Measurements from ENCODE around the gene GDF2.

The GDF2 gene

DNA sequence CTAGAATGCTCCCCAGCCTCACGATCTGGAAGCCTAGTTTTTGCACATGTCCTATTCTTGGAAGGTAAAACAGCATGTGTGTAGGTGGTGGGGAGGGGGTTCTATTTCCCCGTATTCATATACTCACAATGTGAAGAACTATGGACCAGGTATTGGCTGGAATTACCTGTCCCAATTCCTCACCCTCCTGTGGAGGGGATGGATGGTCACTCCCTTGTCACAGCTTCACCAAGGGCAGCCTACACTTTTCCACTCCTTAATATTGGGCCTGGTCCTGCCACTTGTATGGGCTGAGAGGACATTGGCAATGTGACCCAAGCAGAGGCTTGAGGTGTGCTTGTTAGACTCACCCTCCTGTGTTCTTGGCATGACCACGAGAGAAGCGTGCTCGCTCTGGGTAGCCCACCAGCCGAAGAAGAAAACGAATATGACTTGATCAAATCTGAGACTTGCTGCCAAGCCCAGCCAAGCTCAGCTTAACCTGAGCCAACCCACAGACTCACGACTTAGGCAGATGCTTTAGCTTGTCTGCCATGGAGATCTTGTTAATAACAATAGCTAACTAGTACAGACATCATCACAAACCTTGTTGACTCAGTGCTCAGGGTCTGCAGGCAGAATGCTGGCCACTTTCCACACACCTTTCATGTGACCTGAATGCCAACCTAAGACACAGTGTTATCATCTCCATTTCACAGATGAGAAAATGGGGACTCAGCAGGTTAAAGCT, 44.6 kb downstream of the GDF2 start:
- no peak for TF ChIP-seq SPI1 (IDR thresholded peaks at IDR 0.05; ENCODE audit: borderline replicate concordance, low read depth)
- TF ChIP-seq, protein P1, sequence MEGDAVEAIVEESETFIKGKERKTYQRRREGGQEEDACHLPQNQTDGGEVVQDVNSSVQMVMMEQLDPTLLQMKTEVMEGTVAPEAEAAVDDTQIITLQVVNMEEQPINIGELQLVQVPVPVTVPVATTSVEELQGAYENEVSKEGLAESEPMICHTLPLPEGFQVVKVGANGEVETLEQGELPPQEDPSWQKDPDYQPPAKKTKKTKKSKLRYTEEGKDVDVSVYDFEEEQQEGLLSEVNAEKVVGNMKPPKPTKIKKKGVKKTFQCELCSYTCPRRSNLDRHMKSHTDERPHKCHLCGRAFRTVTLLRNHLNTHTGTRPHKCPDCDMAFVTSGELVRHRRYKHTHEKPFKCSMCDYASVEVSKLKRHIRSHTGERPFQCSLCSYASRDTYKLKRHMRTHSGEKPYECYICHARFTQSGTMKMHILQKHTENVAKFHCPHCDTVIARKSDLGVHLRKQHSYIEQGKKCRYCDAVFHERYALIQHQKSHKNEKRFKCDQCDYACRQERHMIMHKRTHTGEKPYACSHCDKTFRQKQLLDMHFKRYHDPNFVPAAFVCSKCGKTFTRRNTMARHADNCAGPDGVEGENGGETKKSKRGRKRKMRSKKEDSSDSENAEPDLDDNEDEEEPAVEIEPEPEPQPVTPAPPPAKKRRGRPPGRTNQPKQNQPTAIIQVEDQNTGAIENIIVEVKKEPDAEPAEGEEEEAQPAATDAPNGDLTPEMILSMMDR (IDR thresholded peaks at IDR 0.05; ENCODE audit: insufficient read depth, low read length), result no peak
- no peak for TF ChIP-seq POLR2AphosphoS5 (IDR thresholded peaks at IDR 0.05; ENCODE audit: low read depth)
- TF ChIP-seq, protein P2, sequence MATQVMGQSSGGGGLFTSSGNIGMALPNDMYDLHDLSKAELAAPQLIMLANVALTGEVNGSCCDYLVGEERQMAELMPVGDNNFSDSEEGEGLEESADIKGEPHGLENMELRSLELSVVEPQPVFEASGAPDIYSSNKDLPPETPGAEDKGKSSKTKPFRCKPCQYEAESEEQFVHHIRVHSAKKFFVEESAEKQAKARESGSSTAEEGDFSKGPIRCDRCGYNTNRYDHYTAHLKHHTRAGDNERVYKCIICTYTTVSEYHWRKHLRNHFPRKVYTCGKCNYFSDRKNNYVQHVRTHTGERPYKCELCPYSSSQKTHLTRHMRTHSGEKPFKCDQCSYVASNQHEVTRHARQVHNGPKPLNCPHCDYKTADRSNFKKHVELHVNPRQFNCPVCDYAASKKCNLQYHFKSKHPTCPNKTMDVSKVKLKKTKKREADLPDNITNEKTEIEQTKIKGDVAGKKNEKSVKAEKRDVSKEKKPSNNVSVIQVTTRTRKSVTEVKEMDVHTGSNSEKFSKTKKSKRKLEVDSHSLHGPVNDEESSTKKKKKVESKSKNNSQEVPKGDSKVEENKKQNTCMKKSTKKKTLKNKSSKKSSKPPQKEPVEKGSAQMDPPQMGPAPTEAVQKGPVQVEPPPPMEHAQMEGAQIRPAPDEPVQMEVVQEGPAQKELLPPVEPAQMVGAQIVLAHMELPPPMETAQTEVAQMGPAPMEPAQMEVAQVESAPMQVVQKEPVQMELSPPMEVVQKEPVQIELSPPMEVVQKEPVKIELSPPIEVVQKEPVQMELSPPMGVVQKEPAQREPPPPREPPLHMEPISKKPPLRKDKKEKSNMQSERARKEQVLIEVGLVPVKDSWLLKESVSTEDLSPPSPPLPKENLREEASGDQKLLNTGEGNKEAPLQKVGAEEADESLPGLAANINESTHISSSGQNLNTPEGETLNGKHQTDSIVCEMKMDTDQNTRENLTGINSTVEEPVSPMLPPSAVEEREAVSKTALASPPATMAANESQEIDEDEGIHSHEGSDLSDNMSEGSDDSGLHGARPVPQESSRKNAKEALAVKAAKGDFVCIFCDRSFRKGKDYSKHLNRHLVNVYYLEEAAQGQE (IDR thresholded peaks at IDR 0.05; ENCODE audit: insufficient replicate concordance, low read depth), result no peak
- no peak for TF ChIP-seq GABPA (IDR thresholded peaks at IDR 0.05; ENCODE audit: low read depth)
- no peak overlapping the region for H3K4me3 ChIP-seq (replicated peaks; ENCODE audit: insufficient read depth, low read length)
- H3K27ac ChIP-seq (replicated peaks), result no peak overlapping the region
- no peak for DNase-seq (ENCODE audit: low read depth in 1 of 2, low spot score in 1 of 2)
- H3K27me3 ChIP-seq (ENCODE audit: insufficient read depth, poor library complexity, severe bottlenecking), result no peaks in the 10 kb centered on the region

DNA sequence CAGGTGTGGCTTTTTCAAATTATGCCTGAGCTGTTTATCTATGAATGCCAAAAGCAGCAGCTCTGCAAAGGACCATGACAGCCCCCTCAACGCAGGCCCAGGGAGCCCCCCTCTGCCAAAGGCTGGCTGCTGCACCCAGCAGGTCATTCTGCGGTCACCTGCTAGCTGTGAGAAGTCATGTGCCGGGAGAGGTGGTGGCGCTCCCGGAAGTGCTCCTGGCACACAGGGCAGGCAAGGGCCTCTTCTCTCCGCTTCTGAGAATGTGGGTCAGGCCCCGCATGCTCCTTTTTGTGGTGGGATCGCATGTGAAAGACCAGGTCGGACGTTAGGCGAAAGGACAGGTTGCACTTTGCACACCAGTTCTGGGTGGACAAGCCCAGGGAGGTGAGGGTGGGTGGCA, 45.4 kb downstream of the GDF2 start:
- no peak for DNase-seq (ENCODE audit: low read depth in 1 of 2, low spot score in 1 of 2)
- no peaks in the 10 kb centered on the region for H3K27me3 ChIP-seq (ENCODE audit: insufficient read depth, poor library complexity, severe bottlenecking)

DNA sequence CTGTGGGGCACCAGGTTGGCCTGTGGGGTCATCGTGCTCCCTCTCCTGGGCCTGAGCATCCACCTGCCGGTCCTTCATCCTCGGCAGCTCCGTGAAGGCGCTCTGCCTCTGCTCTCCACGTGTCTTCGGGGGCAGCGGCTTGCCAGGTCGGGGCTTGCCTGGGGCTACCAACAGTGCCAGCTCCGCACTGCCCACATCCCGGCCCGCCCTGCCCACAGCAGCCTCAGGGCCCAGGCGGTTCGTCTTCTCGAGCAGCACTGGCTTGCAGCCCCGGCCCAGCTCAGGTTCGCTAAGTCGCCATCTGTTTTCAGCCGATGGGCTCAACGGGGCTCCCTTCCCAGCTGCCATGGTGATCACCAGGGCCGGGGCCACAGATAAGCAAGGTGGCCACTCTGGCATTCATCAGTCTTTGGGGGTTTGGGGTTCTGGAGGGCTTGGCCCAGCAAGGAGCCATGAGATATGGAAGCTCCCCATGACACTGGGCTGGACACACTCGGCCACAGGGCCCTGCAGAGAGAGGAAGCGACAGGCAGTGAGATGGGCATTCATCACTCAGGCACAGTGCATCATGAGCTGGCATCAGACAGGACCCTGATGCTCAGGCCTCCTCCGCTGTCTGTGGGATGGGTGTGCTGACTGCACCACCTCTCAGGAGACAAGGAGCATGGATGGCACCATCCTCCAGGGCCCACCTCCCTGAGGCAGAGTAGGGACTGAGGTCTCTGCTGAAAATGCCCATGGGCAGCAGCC, 46.4 kb downstream of the GDF2 start:
- Histone ChIP-seq H3K4me3 (replicated peaks; ENCODE audit: insufficient read depth, low read length) (no peak overlapping the region), H3K27me3 (ENCODE audit: insufficient read depth, poor library complexity, severe bottlenecking) (no peaks in the 10 kb centered on the region), H3K27ac (replicated peaks) (no peak overlapping the region)
- DNase-seq (ENCODE audit: low read depth in 1 of 2, low spot score in 1 of 2), result no peak
- TF ChIP-seq, protein P1 (IDR thresholded peaks at IDR 0.05; ENCODE audit: insufficient read depth, low read length), result no peak
- TF ChIP-seq GABPA (IDR thresholded peaks at IDR 0.05; ENCODE audit: low read depth) (no peak), SPI1 (IDR thresholded peaks at IDR 0.05; ENCODE audit: borderline replicate concordance, low read depth) (no peak), POLR2AphosphoS5 (IDR thresholded peaks at IDR 0.05; ENCODE audit: low read depth) (no peak)
- TF ChIP-seq, protein P2 (IDR thresholded peaks at IDR 0.05; ENCODE audit: insufficient replicate concordance, low read depth), result no peak

More for the DNA sequence above, 45.4 kb downstream of the GDF2 start:
- TF ChIP-seq POLR2AphosphoS5 (IDR thresholded peaks at IDR 0.05; ENCODE audit: low read depth) (no peak), GABPA (IDR thresholded peaks at IDR 0.05; ENCODE audit: low read depth) (no peak), SPI1 (IDR thresholded peaks at IDR 0.05; ENCODE audit: borderline replicate concordance, low read depth) (no peak)
- TF ChIP-seq, protein P1 (IDR thresholded peaks at IDR 0.05; ENCODE audit: insufficient read depth, low read length), result no peak
- TF ChIP-seq, protein P2 (IDR thresholded peaks at IDR 0.05; ENCODE audit: insufficient replicate concordance, low read depth), result no peak
- Histone ChIP-seq H3K27ac (replicated peaks) (no peak overlapping the region), H3K4me3 (replicated peaks; ENCODE audit: insufficient read depth, low read length) (no peak overlapping the region)
